ENCODE measurements around the gene TERT.

DNA sequence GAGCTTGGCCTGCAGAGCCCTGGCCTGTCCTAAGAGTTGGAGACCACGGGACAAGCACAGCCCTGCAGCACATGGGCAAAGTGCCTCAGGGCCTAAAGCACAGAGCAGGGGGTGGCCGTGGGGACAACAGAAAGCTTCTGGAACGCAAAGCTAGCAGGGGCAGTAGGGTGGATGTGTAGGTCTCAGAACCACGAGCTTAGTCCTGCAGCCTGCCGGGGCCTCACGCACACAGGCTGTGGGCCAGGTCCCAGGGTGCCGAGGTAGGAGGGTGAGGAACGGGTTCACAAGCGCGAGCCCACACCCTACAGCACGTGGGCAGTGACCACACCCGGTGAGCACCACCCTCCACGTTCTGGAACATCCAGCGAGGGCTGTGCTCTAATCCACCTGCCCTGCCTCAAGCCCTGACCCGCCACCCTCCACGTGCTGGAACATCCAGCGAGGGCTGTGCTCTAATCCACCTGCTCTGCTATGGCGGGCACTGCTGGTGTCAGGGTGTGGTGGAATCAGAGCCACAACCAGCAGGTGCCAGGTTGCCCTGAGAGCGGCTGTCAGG, 40.8 kb upstream of the TERT start:
- TF ChIP-seq, protein P1, sequence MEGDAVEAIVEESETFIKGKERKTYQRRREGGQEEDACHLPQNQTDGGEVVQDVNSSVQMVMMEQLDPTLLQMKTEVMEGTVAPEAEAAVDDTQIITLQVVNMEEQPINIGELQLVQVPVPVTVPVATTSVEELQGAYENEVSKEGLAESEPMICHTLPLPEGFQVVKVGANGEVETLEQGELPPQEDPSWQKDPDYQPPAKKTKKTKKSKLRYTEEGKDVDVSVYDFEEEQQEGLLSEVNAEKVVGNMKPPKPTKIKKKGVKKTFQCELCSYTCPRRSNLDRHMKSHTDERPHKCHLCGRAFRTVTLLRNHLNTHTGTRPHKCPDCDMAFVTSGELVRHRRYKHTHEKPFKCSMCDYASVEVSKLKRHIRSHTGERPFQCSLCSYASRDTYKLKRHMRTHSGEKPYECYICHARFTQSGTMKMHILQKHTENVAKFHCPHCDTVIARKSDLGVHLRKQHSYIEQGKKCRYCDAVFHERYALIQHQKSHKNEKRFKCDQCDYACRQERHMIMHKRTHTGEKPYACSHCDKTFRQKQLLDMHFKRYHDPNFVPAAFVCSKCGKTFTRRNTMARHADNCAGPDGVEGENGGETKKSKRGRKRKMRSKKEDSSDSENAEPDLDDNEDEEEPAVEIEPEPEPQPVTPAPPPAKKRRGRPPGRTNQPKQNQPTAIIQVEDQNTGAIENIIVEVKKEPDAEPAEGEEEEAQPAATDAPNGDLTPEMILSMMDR (conservative IDR thresholded peaks at IDR 0.05; ENCODE audit: low read length): no peak
- TF ChIP-seq EZH2phosphoT487 (IDR thresholded peaks at IDR 0.05; ENCODE audit: borderline replicate concordance, low read depth, low read length): no peak
